H9 (cell line): ENCODE measurements around the gene PCDH9. TPM values are rescaled to one million over a fixed set of nuclear protein-coding genes. Genes with fewer than 3 reads are reported as not detected.

Experiments used
- DNase-seq: peaks from one replicate; pipeline ENCODE4 v3.0.0-alpha.2; 2017
- H2AFZ ChIP-seq: one replicate; pipeline ENCODE4 v1.6.1; 2013; ENCODE audit warnings: mild to moderate bottlenecking, low read length, control low read depth, moderate library complexity
- H2AK5ac ChIP-seq: 2 replicates; pipeline ENCODE4 v1.6.1; 2013; ENCODE audit warnings: low read length, control low read depth, mixed read lengths; ENCODE audit not compliant: insufficient read length
- H2BK120ac ChIP-seq: one replicate; pipeline ENCODE4 v1.6.1; 2013; ENCODE audit warnings: low read depth, mild to moderate bottlenecking, low read length, control low read depth, inconsistent platforms; ENCODE audit not compliant: poor library complexity, severe bottlenecking
- H2BK12ac ChIP-seq: 2 replicates; pipeline ENCODE4 v1.6.1; 2013; ENCODE audit warnings: low read length, control low read depth, mixed read lengths, low read depth; ENCODE audit not compliant: insufficient read length
- H2BK15ac ChIP-seq: 2 replicates; pipeline ENCODE4 v1.6.1; 2013; ENCODE audit warnings: low read depth, low read length, control low read depth
- H2BK20ac ChIP-seq: one replicate; pipeline ENCODE4 v1.6.1; 2013; ENCODE audit warnings: low read depth, mild to moderate bottlenecking, low read length, control low read depth, inconsistent platforms; ENCODE audit not compliant: poor library complexity, severe bottlenecking
- H2BK5ac ChIP-seq: 2 replicates; pipeline ENCODE4 v1.6.1; 2013; ENCODE audit warnings: low read length, control low read depth, mixed read lengths; ENCODE audit not compliant: insufficient read length
- H3K14ac ChIP-seq: 2 replicates; pipeline ENCODE4 v1.6.1; 2013; ENCODE audit warnings: low read length, control low read depth; ENCODE audit not compliant: insufficient read depth
- H3K18ac ChIP-seq: 2 replicates; pipeline ENCODE4 v1.6.1; 2013; ENCODE audit warnings: low read depth, mild to moderate bottlenecking, mixed read lengths, low read length, control low read depth; ENCODE audit not compliant: insufficient read length
- H3K23ac ChIP-seq: 2 replicates; pipeline ENCODE4 v1.6.1; 2013; ENCODE audit warnings: low read length, control low read depth, mixed read lengths, low read depth; ENCODE audit not compliant: insufficient read length
- H3K23me2 ChIP-seq: 2 replicates; pipeline ENCODE4 v1.6.1; 2013; ENCODE audit warnings: low read depth, mild to moderate bottlenecking, mixed read lengths, low read length, control low read depth; ENCODE audit not compliant: insufficient read length, poor library complexity, severe bottlenecking
- H3K27ac ChIP-seq: 2 replicates; pipeline ENCODE4 v1.5.1; 2013; ENCODE audit warnings: low read length, control low read depth, mixed read lengths, low read depth; ENCODE audit not compliant: insufficient read length
- H3K27me3 ChIP-seq: 2 replicates; pipeline ENCODE4 v1.6.1; 2013; ENCODE audit warnings: low read length, control low read depth, inconsistent platforms; ENCODE audit not compliant: insufficient read depth
- H3K4ac ChIP-seq: 2 replicates; pipeline ENCODE4 v1.6.1; 2013; ENCODE audit warnings: low read depth, mild to moderate bottlenecking, control low read depth, inconsistent platforms, low read length, moderate library complexity
- H3K4me1 ChIP-seq: 2 replicates; pipeline ENCODE4 v1.6.1; 2013; ENCODE audit warnings: low read length, control low read depth, inconsistent platforms; ENCODE audit not compliant: insufficient read depth
- H3K4me2 ChIP-seq: 2 replicates; pipeline ENCODE4 v1.6.1; 2013; ENCODE audit warnings: low read length, control low read depth, mixed read lengths; ENCODE audit not compliant: insufficient read length, insufficient read depth
- H3K56ac ChIP-seq: 2 replicates; pipeline ENCODE4 v1.6.1; 2013; ENCODE audit warnings: low read depth, mild to moderate bottlenecking, mixed read lengths, low read length, control low read depth; ENCODE audit not compliant: insufficient read length
- H3K79me1 ChIP-seq: 2 replicates; pipeline ENCODE4 v1.6.1; 2013; ENCODE audit warnings: low read depth, mild to moderate bottlenecking, moderate library complexity, low read length, control low read depth, inconsistent platforms; ENCODE audit not compliant: insufficient read depth, poor library complexity, severe bottlenecking
- H3K79me2 ChIP-seq: 2 replicates; pipeline ENCODE4 v1.6.1; 2013; ENCODE audit warnings: low read length, control low read depth, inconsistent platforms; ENCODE audit not compliant: insufficient read depth
- H3K9ac ChIP-seq: 2 replicates; pipeline ENCODE4 v1.6.1; 2013; ENCODE audit warnings: low read length, control low read depth, mixed read lengths; ENCODE audit not compliant: insufficient read length; ENCODE audit errors: extremely low read depth
- H3K9me3 ChIP-seq: one replicate; pipeline ENCODE4 v1.6.1; 2013; ENCODE audit warnings: low read depth, low read length, inconsistent platforms; ENCODE audit not compliant: control insufficient read depth
- H3T11ph ChIP-seq: one replicate; pipeline ENCODE4 v1.6.1; 2013; ENCODE audit warnings: mild to moderate bottlenecking, low read length, control low read depth, inconsistent platforms
- H4K20me1 ChIP-seq: one replicate; pipeline ENCODE4 v1.6.1; 2013; ENCODE audit not compliant: control insufficient read depth, insufficient read length, insufficient read depth
- H4K5ac ChIP-seq: 2 replicates; pipeline ENCODE4 v1.6.1; 2013; ENCODE audit warnings: low read depth, mild to moderate bottlenecking, mixed read lengths, low read length, control low read depth; ENCODE audit not compliant: insufficient read length
- H4K8ac ChIP-seq: replicated peaks from 2 replicates; pipeline ENCODE4 v1.6.1; 2013; ENCODE audit warnings: low read length, control low read depth, mixed read lengths, low read depth; ENCODE audit not compliant: insufficient read length
- H4K91ac ChIP-seq: 2 replicates; pipeline ENCODE4 v1.6.1; 2013; ENCODE audit warnings: low read depth, mild to moderate bottlenecking, moderate library complexity, mixed read lengths, low read length, control low read depth; ENCODE audit not compliant: insufficient read length
- H3K27ac Mint-ChIP-seq, 3 experiments: 2 replicates in 2 of 3; 3 replicates in 1 of 3; pipeline ENCODE4 v1.8.0; 2020 to 2021; ENCODE audit warnings: mixed read lengths in 3 of 3, mild to moderate bottlenecking in 1 of 3, moderate library complexity in 1 of 3
- H3K27me3 Mint-ChIP-seq: 2 replicates; pipeline ENCODE4 v1.8.0; 2021; ENCODE audit warnings: low read depth, mild to moderate bottlenecking, moderate library complexity, mixed read lengths
- H3K36me3 Mint-ChIP-seq, 3 experiments: 2 replicates in 2 of 3; 3 replicates in 1 of 3; pipeline ENCODE4 v1.8.0; 2020 to 2021; ENCODE audit warnings: low read depth in 3 of 3, mixed read lengths in 3 of 3; ENCODE audit not compliant: insufficient read depth in 1 of 3
- H3K4me1 Mint-ChIP-seq, 2 experiments: 2 replicates each; pipeline ENCODE4 v1.8.0; 2020; ENCODE audit warnings: mixed read lengths in 2 of 2
- H3K4me3 Mint-ChIP-seq, 2 experiments: 2 replicates in 1 of 2; 3 replicates in 1 of 2; pipeline ENCODE4 v1.8.0; 2020 to 2021; ENCODE audit warnings: mild to moderate bottlenecking in 2 of 2, mixed read lengths in 2 of 2, moderate library complexity in 1 of 2
- H3K9me3 Mint-ChIP-seq, 2 experiments: 2 replicates in 1 of 2; 3 replicates in 1 of 2; pipeline ENCODE4 v1.8.0; 2020; ENCODE audit warnings: mild to moderate bottlenecking in 2 of 2, mixed read lengths in 2 of 2, moderate library complexity in 1 of 2
- CTCF ChIP-seq: fragments of 200-600 bp; sonication (generic); conservative IDR thresholded peaks from 3 replicates; pipeline ENCODE4 v1.8.0; 2021; ENCODE audit warnings: antibody characterized with exemption, mild to moderate bottlenecking
- WGBS: extraction: QIAGEN DNeasy Blood & Tissue Kit; methylation state at CpG from one replicate; pipeline ENCODE4 v1.1.7; 2013; ENCODE audit warnings: missing lambda C conversion rate, low lambda C conversion rate, mixed read lengths; ENCODE audit not compliant: insufficient read length; ENCODE audit errors: extremely low coverage; 5-methylcytosine and 5-hydroxymethylcytosine counted together
- total RNA-seq: library from RNA; stranded (reverse); gene quantifications from 2 replicates; pipeline ENCODE4 v1.2.1, GENCODE V29; 2021

The PCDH9 gene
- total RNA-seq, 1 experiment from 2014 or later, result 0.11 TPM

DNA sequence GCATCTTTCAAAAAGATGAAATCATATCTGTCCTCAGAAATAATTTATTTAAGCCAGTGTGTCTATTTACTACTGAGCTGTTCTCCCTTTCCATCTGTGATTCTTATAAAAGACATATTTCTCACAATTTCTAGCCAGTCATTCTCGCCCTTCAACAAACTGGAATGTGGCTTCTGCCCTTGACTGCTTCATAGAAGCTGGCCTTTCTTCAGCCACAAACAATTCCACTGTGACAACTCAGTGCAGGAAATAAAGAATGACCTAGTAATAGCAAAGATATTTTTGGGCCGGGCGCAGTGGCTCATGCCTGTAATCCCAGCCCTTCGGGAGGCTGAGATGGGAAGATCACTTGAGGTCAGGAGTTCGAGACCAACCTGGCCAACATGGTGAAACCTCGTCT lies 655.5 kb downstream of the PCDH9 start:
- no CpG with 5 or more reads among the region's 6 CpGs for WGBS
- Histone ChIP-seq H3K4me1 (no peaks in the 10 kb centered on the region), H2BK20ac (no peak overlapping the region), H3K9me3 (no peaks in the 10 kb centered on the region), H4K5ac (no peak overlapping the region), H2BK5ac (no peak overlapping the region), H3K4ac (no peak overlapping the region), H4K8ac (no peak overlapping the region), H3K23me2 (no peaks in the 10 kb centered on the region), H4K91ac (no peak overlapping the region), H2BK12ac (no peak overlapping the region), H3T11ph (no peak overlapping the region), H2BK120ac (no peak overlapping the region), H2AFZ (no peak overlapping the region), H4K20me1 (no peaks in the 10 kb centered on the region), H3K4me2 (no peak overlapping the region), H3K79me2 (no peaks in the 10 kb centered on the region), H2BK15ac (no peak overlapping the region), H3K14ac (no peak overlapping the region), H3K79me1 (no peaks in the 10 kb centered on the region), H3K18ac (no peak overlapping the region), H3K27ac (no peak overlapping the region), H3K56ac (no peak overlapping the region), H3K23ac (no peak overlapping the region), H3K27me3 (no peaks in the 10 kb centered on the region), H2AK5ac (no peak overlapping the region), H3K9ac (no peak overlapping the region)
- no peak overlapping the region for H3K27ac Mint-ChIP-seq
- H3K36me3 Mint-ChIP-seq, result no peaks in the 10 kb centered on the region; a peak in 1 of 7 replicates
- no peaks in the 10 kb centered on the region for H3K4me1 Mint-ChIP-seq
- H3K27me3 Mint-ChIP-seq, result no peaks in the 10 kb centered on the region; the same call in 1 of the 2 replicates
- no peaks in the 10 kb centered on the region for H3K9me3 Mint-ChIP-seq
- no peak for TF ChIP-seq CTCF
- no peak overlapping the region for H3K4me3 Mint-ChIP-seq
- DNase-seq, result no peak
